Tibial nerve (tissue), 4 donors: Measurements from ENCODE around the gene PTPRE. TPM values are rescaled to one million over a fixed set of nuclear protein-coding genes. Genes with fewer than 3 reads are reported as not detected.

ENCODE experiments used
- DNase-seq, 2 donors: peaks; one replicate each; pipeline ENCODE4 v3.0.0-alpha.2; 2019; ENCODE audit warnings: low spot score in 2 of 2
- H3K27ac ChIP-seq, 4 donors: fragments of 200-600 bp; sonication (generic) in 3 of 4; one replicate each; pipeline ENCODE4 v1.5.1; 2017 to 2019; ENCODE audit warnings: mild to moderate bottlenecking in 1 of 4
- H3K27me3 ChIP-seq, 2 donors: fragments of 200-600 bp; sonication (generic) in 1 of 2; one replicate each; pipeline versions ENCODE4 v1.5.1 to v1.6.0; 2017 to 2019
- H3K36me3 ChIP-seq, 3 donors: fragments of 200-600 bp; sonication (generic); one replicate each; pipeline ENCODE4 v1.5.1; 2018 to 2019
- H3K4me1 ChIP-seq, 4 donors: fragments of 200-600 bp; sonication (generic) in 3 of 4; one replicate each; pipeline ENCODE4 v1.5.1; 2017 to 2019
- H3K4me3 ChIP-seq, 4 donors: fragments of 200-600 bp; sonication (generic) in 3 of 4; one replicate each; pipeline ENCODE4 v1.5.1; 2017 to 2019; ENCODE audit warnings: mild to moderate bottlenecking in 1 of 4, moderate library complexity in 1 of 4
- H3K9me3 ChIP-seq, 4 donors: fragments of 200-600 bp; sonication (generic) in 3 of 4; one replicate each; pipeline ENCODE4 v1.5.1; 2017 to 2019
- EP300 ChIP-seq, 2 donors: sonication (generic); formaldehyde crosslinking; IDR thresholded peaks; one replicate each; pipeline ENCODE4 v1.6.1; 2017; ENCODE audit warnings: antibody characterized with exemption in 2 of 2, mild to moderate bottlenecking in 1 of 2
- POLR2A ChIP-seq, 2 donors: fragments of 450-650 bp; IDR thresholded peaks; one replicate each; pipeline ENCODE4 v1.6.1; 2017; ENCODE audit warnings: antibody characterized with exemption in 2 of 2, mild to moderate bottlenecking in 2 of 2, moderate library complexity in 2 of 2
- WGBS, 2 donors: methylation state at CpG; one replicate each; pipeline ENCODE4 v1.1.5; 2018; 5-methylcytosine and 5-hydroxymethylcytosine counted together
- total RNA-seq, 4 donors: library from RNA; depleted of rRNA; stranded (reverse); fragments of >200 nt; gene quantifications; one replicate each; pipeline ENCODE4 v1.1.0, GENCODE V29; 2016
- TF ChIP-seq, protein P1 (sequence below), 5 experiments: fragments of 200-600 bp in 3 of 5; fragments of 450-650 bp in 2 of 5; sonication (generic) in 3 of 5; IDR thresholded peaks; one replicate each; pipeline ENCODE4 v1.5.1; 2016 to 2019; ENCODE audit warnings: antibody characterized with exemption in 5 of 5, mild to moderate bottlenecking in 3 of 5, moderate library complexity in 2 of 5

Gene PTPRE
- total RNA-seq, 4 donors from 2014 or later: 19.0 to 38.1 (median 25.8) TPM

DNA sequence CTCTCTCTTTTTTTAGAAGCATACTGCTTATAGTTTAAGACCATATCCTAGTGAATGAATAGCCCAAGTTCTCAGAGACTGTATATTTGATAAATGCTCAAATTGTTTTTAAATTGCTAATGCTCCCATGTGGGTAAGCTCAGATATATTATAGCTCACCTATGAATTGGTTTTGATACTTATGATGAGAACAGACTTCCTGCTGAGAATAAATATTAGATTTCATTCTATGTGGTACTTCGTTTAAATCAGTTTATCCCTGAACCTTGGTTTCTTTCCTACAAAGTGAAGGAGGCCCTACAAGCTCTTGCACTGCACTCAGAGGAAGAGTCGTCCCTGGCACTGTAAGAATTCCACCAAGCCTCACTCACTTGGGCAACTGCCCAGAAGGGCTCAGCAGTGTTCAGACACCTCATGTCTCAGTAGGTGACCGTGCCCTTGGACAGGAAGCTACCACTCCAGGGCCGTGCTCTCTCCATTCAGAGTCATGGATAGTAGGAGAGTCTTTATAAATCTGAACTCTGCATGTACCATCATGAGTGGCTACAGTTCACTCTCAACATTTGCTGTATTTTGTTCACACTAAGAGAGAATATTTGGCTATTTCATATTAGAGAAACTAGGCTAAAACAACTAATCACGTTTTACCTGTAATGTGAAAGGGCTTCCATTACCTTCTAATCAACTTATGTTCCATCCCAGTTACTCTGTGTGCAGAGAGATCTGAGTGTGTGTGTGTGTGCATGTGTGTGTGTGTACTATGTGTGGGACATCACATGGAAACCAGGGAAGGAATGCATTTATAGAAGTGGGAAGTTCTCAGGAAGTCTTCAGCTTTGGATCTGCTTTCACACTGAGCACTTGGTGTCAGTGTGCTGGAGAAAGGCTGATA lies 93.8 kb downstream of the PTPRE start:
- no peaks in the 10 kb centered on the region for H3K9me3 ChIP-seq
- H3K36me3 ChIP-seq: no peaks in the 10 kb centered on the region
- no peak for DNase-seq
- 84 to 92% methylated on average over 5 of the region's 5 CpGs for WGBS, 2 donors
- H3K4me1 ChIP-seq: peaks cover 0 to 49% (median 11%) of the 10 kb centered on the region in 4 donors
- H3K27me3 ChIP-seq: no peaks in the 10 kb centered on the region
- no peak overlapping the region for H3K4me3 ChIP-seq
- no peak for TF ChIP-seq EP300 (IDR thresholded peaks at IDR 0.05)
- TF ChIP-seq, protein P1, sequence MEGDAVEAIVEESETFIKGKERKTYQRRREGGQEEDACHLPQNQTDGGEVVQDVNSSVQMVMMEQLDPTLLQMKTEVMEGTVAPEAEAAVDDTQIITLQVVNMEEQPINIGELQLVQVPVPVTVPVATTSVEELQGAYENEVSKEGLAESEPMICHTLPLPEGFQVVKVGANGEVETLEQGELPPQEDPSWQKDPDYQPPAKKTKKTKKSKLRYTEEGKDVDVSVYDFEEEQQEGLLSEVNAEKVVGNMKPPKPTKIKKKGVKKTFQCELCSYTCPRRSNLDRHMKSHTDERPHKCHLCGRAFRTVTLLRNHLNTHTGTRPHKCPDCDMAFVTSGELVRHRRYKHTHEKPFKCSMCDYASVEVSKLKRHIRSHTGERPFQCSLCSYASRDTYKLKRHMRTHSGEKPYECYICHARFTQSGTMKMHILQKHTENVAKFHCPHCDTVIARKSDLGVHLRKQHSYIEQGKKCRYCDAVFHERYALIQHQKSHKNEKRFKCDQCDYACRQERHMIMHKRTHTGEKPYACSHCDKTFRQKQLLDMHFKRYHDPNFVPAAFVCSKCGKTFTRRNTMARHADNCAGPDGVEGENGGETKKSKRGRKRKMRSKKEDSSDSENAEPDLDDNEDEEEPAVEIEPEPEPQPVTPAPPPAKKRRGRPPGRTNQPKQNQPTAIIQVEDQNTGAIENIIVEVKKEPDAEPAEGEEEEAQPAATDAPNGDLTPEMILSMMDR (IDR thresholded peaks at IDR 0.05): no peak
- peak overlapping the region in 3 of 4 donors; percentile 3 to 84 (median 17) for H3K27ac ChIP-seq

DNA sequence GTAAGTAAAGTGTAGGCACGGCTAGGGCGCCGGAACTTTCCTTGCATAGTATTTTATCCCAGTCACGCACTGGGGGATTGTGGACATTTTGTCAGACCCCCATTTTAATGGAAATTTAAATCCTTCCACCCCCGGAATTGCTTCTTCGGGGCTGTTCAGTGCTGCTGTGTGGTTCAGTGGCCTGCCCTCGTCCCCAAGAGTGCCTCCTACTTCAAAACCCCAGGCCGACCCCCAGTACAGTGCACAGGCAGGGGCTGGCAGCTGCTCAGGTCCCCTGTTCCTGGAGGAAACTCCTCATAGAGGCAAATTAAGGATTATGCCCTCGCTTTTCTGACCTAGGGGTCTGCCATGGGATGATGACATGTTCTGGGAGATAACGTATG lies 94.5 kb downstream of the PTPRE start:
- H3K4me1 ChIP-seq: peaks cover 0 to 50% (median 9%) of the 10 kb centered on the region in 4 donors
- TF ChIP-seq, protein P1 (IDR thresholded peaks at IDR 0.05): no peak
- TF ChIP-seq EP300 (IDR thresholded peaks at IDR 0.05): no peak
- no peak for TF ChIP-seq POLR2A (IDR thresholded peaks at IDR 0.05)
- DNase-seq: no peak
- no peak overlapping the region for H3K4me3 ChIP-seq
- H3K27me3 ChIP-seq: no peaks in the 10 kb centered on the region
- peak overlapping the region; percentile 24 to 84 (median 50) for H3K27ac ChIP-seq
- 70 to 77% methylated on average over 10 of the region's 10 CpGs for WGBS, 2 donors
- H3K36me3 ChIP-seq: no peaks in the 10 kb centered on the region
- no peaks in the 10 kb centered on the region for H3K9me3 ChIP-seq

DNA sequence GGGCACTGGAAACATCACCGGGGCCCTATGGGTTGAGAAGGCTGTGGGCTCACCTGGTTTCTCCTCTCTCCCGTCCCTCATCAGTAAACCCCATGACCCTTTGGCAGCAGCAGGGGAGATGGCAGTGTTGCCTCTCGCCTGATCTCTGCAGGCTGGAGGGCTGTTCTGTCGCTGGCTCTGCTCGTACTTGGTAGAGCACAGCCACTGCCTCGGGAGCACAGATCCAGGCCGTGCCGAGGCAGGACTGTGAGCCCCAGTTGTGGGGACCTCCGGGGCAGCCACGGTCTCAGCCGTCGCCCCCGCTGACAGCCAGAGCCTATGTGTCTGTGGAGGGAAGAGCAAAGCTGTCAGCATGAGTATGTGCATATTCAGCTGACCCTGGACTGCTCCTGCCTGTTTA lies 94.9 kb downstream of the PTPRE start:
- no peak overlapping the region for H3K4me3 ChIP-seq
- peak overlapping the region in 3 of 4 donors; percentile 26 to 84 (median 73) for H3K27ac ChIP-seq
- 70 to 72% methylated on average over 7 to 13 of the region's 13 CpGs for WGBS, 2 donors

DNA sequence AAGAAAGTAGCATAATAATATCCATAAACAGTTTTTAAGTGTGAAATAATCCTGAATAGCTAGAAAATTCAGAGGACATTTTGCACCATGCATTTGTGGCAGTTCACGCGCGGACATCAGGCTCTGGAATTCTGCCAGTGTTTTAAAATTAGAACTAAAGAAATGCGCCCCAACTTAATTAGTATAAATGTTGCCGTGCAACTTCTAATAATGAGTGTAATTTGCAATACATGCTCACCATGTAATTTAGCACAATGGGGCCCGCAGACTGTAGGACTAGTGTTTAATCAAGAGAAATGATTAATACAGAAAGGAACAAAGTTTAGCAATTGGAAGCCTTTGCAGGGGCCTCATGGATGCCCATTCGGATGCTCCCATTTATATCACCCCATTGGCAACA lies 96.6 kb downstream of the PTPRE start:
- no peak for DNase-seq
- no peaks in the 10 kb centered on the region for H3K9me3 ChIP-seq
- no peaks in the 10 kb centered on the region for H3K27me3 ChIP-seq
- TF ChIP-seq EP300 (IDR thresholded peaks at IDR 0.05) (no peak), POLR2A (IDR thresholded peaks at IDR 0.05) (no peak)
- TF ChIP-seq, protein P1 (IDR thresholded peaks at IDR 0.05): no peak
- peaks cover 0 to 48% (median under 1%) of the 10 kb centered on the region in 4 donors for H3K4me1 ChIP-seq
- H3K4me3 ChIP-seq: no peak overlapping the region
- 68 to 71% methylated on average over 7 of the region's 7 CpGs for WGBS, 2 donors
- H3K27ac ChIP-seq: peak overlapping the region in 1 of 4 donors; percentile 33
- no peaks in the 10 kb centered on the region for H3K36me3 ChIP-seq

More for the DNA sequence above, 94.9 kb downstream of the PTPRE start:
- no peaks in the 10 kb centered on the region for H3K9me3 ChIP-seq
- peaks cover 0 to 48% (median 6%) of the 10 kb centered on the region in 4 donors for H3K4me1 ChIP-seq
- TF ChIP-seq POLR2A (IDR thresholded peaks at IDR 0.05) (no peak), EP300 (IDR thresholded peaks at IDR 0.05) (no peak)
- TF ChIP-seq, protein P1 (IDR thresholded peaks at IDR 0.05): no peak
- H3K36me3 ChIP-seq: no peaks in the 10 kb centered on the region
- no peaks in the 10 kb centered on the region for H3K27me3 ChIP-seq
- DNase-seq: no peak

DNA sequence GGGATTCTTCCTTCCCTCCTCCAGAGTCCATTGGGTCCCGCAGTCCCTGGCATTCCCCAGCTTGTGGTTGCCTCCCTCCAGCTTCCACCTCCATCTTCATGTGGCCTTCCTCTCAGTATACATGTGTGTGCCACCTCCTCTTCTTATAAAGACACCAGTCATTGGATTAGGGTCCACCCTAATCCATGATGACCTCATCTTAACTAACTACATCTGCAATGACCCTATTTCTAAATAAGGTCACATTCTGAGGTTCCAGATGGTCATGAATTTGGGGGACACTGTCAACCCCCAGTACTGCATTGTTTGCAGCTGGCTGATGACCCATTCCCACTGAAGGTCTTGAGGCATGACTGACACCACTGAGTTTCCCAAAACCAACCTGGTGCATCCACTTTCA lies 99.0 kb downstream of the PTPRE start:
- no peaks in the 10 kb centered on the region for H3K36me3 ChIP-seq
- 57 to 85% methylated on average over 1 of the region's 1 CpG for WGBS, 2 donors
- no peaks in the 10 kb centered on the region for H3K9me3 ChIP-seq
- DNase-seq: no peak
- peaks cover 0 to 67% (median 9%) of the 10 kb centered on the region in 4 donors for H3K4me1 ChIP-seq
- TF ChIP-seq EP300 (IDR thresholded peaks at IDR 0.05): no peak
- TF ChIP-seq, protein P1 (IDR thresholded peaks at IDR 0.05): no peak
- no peak for TF ChIP-seq POLR2A (IDR thresholded peaks at IDR 0.05)
- peak overlapping the region in 1 of 4 donors; percentile 4 for H3K27ac ChIP-seq
- H3K4me3 ChIP-seq: no peak overlapping the region
- H3K27me3 ChIP-seq: no peaks in the 10 kb centered on the region
